Mesothelial cell of epicardium (in vitro differentiated cells): ENCODE data around the gene EHD2. TPM values are rescaled to one million over a fixed set of nuclear protein-coding genes. Genes with fewer than 3 reads are reported as not detected.

ENCODE experiments used
- DNase-seq, 2 experiments: peaks; one replicate each; pipeline ENCODE4 v3.0.0; 2021; ENCODE audit warnings: low spot score in 2 of 2; ENCODE audit not compliant: unreplicated experiment in 2 of 2
- H3K27ac Mint-ChIP-seq: 2 replicates; pipeline ENCODE4 v1.8.0; 2021; ENCODE audit warnings: mixed read lengths
- H3K27me3 Mint-ChIP-seq: 2 replicates; pipeline ENCODE4 v1.8.0; 2021; ENCODE audit warnings: low read depth, mixed read lengths
- H3K36me3 Mint-ChIP-seq: 2 replicates; pipeline ENCODE4 v1.8.0; 2021; ENCODE audit warnings: mixed read lengths
- H3K4me1 Mint-ChIP-seq: 2 replicates; pipeline ENCODE4 v1.8.0; 2021; ENCODE audit warnings: mixed read lengths
- H3K4me3 Mint-ChIP-seq: 2 replicates; pipeline ENCODE4 v1.8.0; 2021; ENCODE audit warnings: mild to moderate bottlenecking, moderate library complexity, mixed read lengths
- H3K9me3 Mint-ChIP-seq: 2 replicates; pipeline ENCODE4 v1.8.0; 2021; ENCODE audit warnings: mixed read lengths
- total RNA-seq: library from RNA; stranded (reverse); gene quantifications from 3 replicates; pipeline ENCODE4 v1.2.1, GENCODE V29; 2021
- TF ChIP-seq, protein P1 (sequence below): fragments of 200-600 bp; sonication (generic); IDR thresholded peaks from one replicate; pipeline ENCODE4 v1.5.0; 2021; ENCODE audit warnings: antibody characterized with exemption; ENCODE audit not compliant: unreplicated experiment

EHD2 gene
- total RNA-seq, 1 donor from 2014 or later = 39.2 TPM

DNA sequence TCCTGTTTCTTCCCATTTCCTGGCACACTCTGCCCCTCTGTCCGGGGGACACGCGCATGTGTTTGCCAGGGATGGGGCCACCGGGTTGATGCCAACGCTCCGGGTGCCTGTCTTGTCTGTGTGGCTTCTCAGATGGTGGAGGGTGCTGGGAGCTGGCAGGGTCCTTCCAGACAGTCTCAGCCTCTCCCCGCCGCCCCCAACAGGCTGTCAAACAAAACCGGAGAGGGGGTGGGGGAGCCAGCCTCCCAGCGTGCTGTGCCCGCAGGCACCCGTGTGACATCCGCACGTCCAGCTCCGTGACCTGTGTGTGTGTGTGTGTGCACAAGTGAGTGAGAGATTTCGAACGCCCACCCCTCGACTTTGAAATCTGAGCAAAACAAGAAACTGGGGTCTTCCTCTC is 10.6 kb upstream of the EHD2 start:
- peak overlapping the region; percentile 62 for H3K27ac Mint-ChIP-seq

DNA sequence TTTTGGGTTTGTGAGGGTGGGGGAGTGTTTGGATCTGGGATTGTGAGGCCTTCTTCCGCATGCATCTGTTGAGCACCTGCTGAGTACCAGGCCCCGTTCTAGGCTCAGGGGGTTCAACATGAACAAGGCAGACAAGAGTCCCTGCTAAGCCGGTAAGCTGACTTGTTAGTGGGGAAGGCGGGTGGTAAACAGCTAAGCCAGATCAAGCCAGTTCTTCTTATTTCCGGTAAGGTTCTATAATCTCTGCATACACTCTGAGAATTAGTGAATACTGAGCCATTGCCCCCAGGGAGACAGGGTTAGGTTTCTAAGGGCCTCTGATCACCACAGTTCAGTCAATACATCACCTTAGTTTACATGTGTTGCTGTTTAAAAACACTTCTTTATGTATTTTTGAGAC is 9.9 kb upstream of the EHD2 start:
- DNase-seq = no peak
- H3K4me1 Mint-ChIP-seq = no peaks in the 10 kb centered on the region
- no peak overlapping the region for H3K4me3 Mint-ChIP-seq
- no peaks in the 10 kb centered on the region for H3K9me3 Mint-ChIP-seq
- H3K27me3 Mint-ChIP-seq = peaks cover 8% of the 10 kb centered on the region
- TF ChIP-seq, protein P1, sequence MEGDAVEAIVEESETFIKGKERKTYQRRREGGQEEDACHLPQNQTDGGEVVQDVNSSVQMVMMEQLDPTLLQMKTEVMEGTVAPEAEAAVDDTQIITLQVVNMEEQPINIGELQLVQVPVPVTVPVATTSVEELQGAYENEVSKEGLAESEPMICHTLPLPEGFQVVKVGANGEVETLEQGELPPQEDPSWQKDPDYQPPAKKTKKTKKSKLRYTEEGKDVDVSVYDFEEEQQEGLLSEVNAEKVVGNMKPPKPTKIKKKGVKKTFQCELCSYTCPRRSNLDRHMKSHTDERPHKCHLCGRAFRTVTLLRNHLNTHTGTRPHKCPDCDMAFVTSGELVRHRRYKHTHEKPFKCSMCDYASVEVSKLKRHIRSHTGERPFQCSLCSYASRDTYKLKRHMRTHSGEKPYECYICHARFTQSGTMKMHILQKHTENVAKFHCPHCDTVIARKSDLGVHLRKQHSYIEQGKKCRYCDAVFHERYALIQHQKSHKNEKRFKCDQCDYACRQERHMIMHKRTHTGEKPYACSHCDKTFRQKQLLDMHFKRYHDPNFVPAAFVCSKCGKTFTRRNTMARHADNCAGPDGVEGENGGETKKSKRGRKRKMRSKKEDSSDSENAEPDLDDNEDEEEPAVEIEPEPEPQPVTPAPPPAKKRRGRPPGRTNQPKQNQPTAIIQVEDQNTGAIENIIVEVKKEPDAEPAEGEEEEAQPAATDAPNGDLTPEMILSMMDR = no peak
- peaks cover 20% of the 10 kb centered on the region for H3K36me3 Mint-ChIP-seq
- H3K27ac Mint-ChIP-seq = no peak overlapping the region

More for the DNA sequence above, 10.6 kb upstream of the EHD2 start:
- no peak for DNase-seq
- Mint-ChIP-seq H3K9me3 (no peaks in the 10 kb centered on the region), H3K4me3 (no peak overlapping the region), H3K27me3 (peaks cover 7% of the 10 kb centered on the region), H3K4me1 (no peaks in the 10 kb centered on the region), H3K36me3 (peaks cover 20% of the 10 kb centered on the region)
- TF ChIP-seq, protein P1 = no peak

DNA sequence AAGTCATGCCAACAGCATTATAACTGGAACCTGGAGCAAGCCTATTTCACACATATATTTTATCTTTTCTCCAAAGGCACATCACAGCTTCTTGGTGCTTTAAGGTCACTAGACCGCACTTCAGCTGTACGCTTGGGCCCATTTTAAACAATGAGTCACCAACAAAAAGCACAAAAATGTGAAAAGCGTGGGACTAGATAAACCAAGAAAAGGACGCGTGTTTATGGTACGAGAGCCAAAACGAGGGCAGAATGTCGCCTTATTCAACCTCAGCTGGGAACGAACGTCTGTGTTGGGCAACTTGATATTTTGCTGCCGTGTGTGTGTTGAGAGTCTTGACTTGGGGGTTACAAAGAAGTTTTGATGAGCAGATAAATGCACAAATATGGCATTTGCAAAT is 9.2 kb upstream of the EHD2 start:
- Mint-ChIP-seq H3K27ac (no peak overlapping the region), H3K36me3 (peaks cover 20% of the 10 kb centered on the region), H3K9me3 (no peaks in the 10 kb centered on the region), H3K27me3 (peaks cover 8% of the 10 kb centered on the region), H3K4me1 (no peaks in the 10 kb centered on the region), H3K4me3 (no peak overlapping the region)
- DNase-seq = no peak
- TF ChIP-seq, protein P1 = no peak

DNA sequence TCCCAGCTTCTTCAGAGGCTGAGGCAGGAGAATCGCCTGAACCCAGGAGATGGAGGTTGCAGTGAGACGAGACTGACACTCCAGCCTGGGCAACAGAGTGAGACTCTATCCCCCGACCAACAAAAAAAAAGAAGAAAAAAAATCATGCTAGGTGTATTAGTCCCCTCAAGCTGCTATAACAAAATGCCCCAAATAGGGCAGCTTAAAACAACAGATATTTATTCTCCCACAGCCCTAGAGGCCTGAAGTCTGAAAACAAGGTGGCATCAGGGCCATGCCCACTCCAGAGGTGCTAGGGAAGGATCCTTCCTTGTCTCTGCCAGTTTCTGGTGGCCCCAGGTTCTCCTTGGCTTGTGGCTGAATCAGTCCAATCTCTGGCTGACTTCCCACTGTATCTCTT is 8.6 kb upstream of the EHD2 start:
- H3K27me3 Mint-ChIP-seq = peaks cover 8% of the 10 kb centered on the region
- no peak overlapping the region for H3K4me3 Mint-ChIP-seq
- H3K36me3 Mint-ChIP-seq = peaks cover 20% of the 10 kb centered on the region
- TF ChIP-seq, protein P1 = no peak
- no peak overlapping the region for H3K27ac Mint-ChIP-seq
- DNase-seq = no peak
- no peaks in the 10 kb centered on the region for H3K4me1 Mint-ChIP-seq
- no peaks in the 10 kb centered on the region for H3K9me3 Mint-ChIP-seq

DNA sequence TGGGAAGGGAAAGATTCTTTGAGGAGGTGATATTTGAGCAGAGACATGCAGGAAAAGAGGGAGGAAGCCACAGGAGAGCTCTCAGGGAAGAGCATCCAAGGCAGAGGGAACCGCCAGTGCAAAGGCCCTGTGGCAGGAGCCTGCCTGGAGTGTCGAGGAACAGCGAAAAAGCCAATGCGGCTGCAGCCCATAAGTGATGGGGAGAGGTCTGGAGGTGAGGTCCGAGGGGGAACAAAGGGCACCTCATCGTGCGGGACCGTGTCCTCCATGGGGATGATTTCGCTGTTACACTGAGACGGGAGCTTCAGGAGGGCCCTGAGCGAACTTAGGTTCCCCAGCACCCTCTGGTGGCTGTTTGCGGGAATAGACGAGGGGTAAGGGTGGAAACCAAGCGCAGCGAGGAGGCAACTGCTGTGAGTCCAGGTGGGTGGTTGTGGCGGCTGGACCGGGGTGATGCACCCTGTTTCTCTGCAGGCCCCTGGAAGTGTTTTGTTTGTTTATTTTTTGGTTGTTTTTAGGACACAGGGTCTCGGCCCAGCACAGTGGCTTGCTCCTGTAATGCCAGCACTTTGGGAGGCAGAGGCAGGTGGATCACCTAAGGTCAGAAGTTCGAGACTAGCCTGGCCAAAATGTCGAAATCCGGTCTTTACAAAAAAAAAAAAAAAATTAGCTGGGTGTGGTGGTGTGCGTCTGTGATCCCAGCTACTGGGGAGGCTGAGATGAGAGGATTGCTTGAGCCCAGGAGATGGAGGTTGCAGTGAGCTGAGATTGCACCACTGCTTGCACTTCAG is 5.9 kb upstream of the EHD2 start:
- peaks cover 14% of the 10 kb centered on the region for H3K27me3 Mint-ChIP-seq
- peaks cover 14% of the 10 kb centered on the region for H3K36me3 Mint-ChIP-seq
- H3K4me1 Mint-ChIP-seq = no peaks in the 10 kb centered on the region
- no peak overlapping the region for H3K4me3 Mint-ChIP-seq
- no peaks in the 10 kb centered on the region for H3K9me3 Mint-ChIP-seq
- H3K27ac Mint-ChIP-seq = no peak overlapping the region
- peak in 1 of 2 experiments; percentile 75 for DNase-seq
- TF ChIP-seq, protein P1 = peak; percentile 47
